HepG2 (cell line): ENCODE results near the gene CYP4F12. TPM values are rescaled to one million over a fixed set of nuclear protein-coding genes. Genes with fewer than 3 reads are reported as not detected.
A peak's percentile ranks its signal among the peaks of the same experiment; 100 is the strongest.

Experiments
- BCLAF1 ChIP-seq: fragments of 450-650 bp; IDR thresholded peaks from 2 replicates; pipeline ENCODE4 v1.6.1; 2017; ENCODE audit warnings: mild to moderate bottlenecking
- BRD4 ChIP-seq: sonication (generic); formaldehyde crosslinking; IDR thresholded peaks from 2 replicates; pipeline ENCODE4 v1.4.0; 2020; ENCODE audit warnings: missing genetic modification reagents
- CEBPG ChIP-seq: IDR thresholded peaks from 2 replicates; pipeline ENCODE4 v1.6.1; 2016
- EP300 ChIP-seq, 3 experiments: sonication (generic) in 1 of 3; formaldehyde crosslinking in 1 of 3; IDR thresholded peaks; 2 replicates each; pipeline versions ENCODE4 v1.5.1 to v1.6.1; 2011 to 2020; ENCODE audit warnings: low read depth in 2 of 3, low read length in 2 of 3, borderline replicate concordance in 1 of 3, improper control_type of control experiment in 1 of 3, mild to moderate bottlenecking in 1 of 3, missing genetic modification reagents in 1 of 3, moderate library complexity in 1 of 3
- GFI1 ChIP-seq: sonication (generic); formaldehyde crosslinking; IDR thresholded peaks from 2 replicates; pipeline ENCODE4 v1.5.0; 2020; ENCODE audit warnings: missing genetic modification reagents, mild to moderate bottlenecking, borderline replicate concordance
- GPN1 ChIP-seq: sonication (generic); formaldehyde crosslinking; IDR thresholded peaks from 2 replicates; pipeline ENCODE4 v1.5.1; 2020; ENCODE audit warnings: missing genetic modification reagents, borderline replicate concordance
- HNF1B ChIP-seq: sonication (generic); formaldehyde crosslinking; IDR thresholded peaks from 2 replicates; pipeline ENCODE4 v1.5.1; 2020; ENCODE audit warnings: mild to moderate bottlenecking, moderate library complexity, missing genetic modification reagents
- HNF4G ChIP-seq, 2 experiments: sonication (generic) in 1 of 2; formaldehyde crosslinking in 1 of 2; IDR thresholded peaks; 2 replicates each; pipeline versions ENCODE4 v1.4.0 to v1.6.1; 2011 to 2020; ENCODE audit warnings: borderline replicate concordance in 2 of 2, low read depth in 2 of 2, mild to moderate bottlenecking in 2 of 2, low read length in 1 of 2, missing genetic modification reagents in 1 of 2, moderate library complexity in 1 of 2
- JUN ChIP-seq: sonication (generic); formaldehyde crosslinking; IDR thresholded peaks from 2 replicates; pipeline ENCODE4 v1.4.0; 2020; ENCODE audit warnings: mild to moderate bottlenecking, missing genetic modification reagents
- KDM3A ChIP-seq: IDR thresholded peaks from 2 replicates; pipeline ENCODE4 v1.6.1; 2018; ENCODE audit warnings: low read depth, missing compliant biosample characterization
- KMT2B ChIP-seq: IDR thresholded peaks from 2 replicates; pipeline ENCODE4 v1.6.1; 2016; ENCODE audit warnings: missing genetic modification reagents, missing compliant biosample characterization
- MEF2D ChIP-seq: sonication (generic); formaldehyde crosslinking; IDR thresholded peaks from 2 replicates; pipeline ENCODE4 v1.5.1; 2020; ENCODE audit warnings: mild to moderate bottlenecking, missing genetic modification reagents
- MIER2 ChIP-seq: IDR thresholded peaks from 2 replicates; pipeline ENCODE4 v1.6.1; 2016; ENCODE audit warnings: missing biosample characterization, missing genetic modification reagents
- MLX ChIP-seq: IDR thresholded peaks from 2 replicates; pipeline ENCODE4 v1.6.1; 2016
- MTA3 ChIP-seq: sonication (generic); formaldehyde crosslinking; IDR thresholded peaks from 2 replicates; pipeline ENCODE4 v1.4.0; 2020; ENCODE audit warnings: missing genetic modification reagents
- NR2F1 ChIP-seq, 2 experiments: fragments of 450-650 bp in 1 of 2; formaldehyde crosslinking in 1 of 2; IDR thresholded peaks; 2 replicates each; pipeline versions ENCODE4 v1.5.0 to v1.6.1; 2016 to 2020; ENCODE audit warnings: mild to moderate bottlenecking in 1 of 2, missing compliant biosample characterization in 1 of 2, missing genetic modification reagents in 1 of 2, moderate library complexity in 1 of 2
- REPIN1 ChIP-seq: sonication (generic); formaldehyde crosslinking; IDR thresholded peaks from 2 replicates; pipeline ENCODE4 v1.8.0; 2022; ENCODE audit warnings: missing genetic modification reagents, low read depth, mild to moderate bottlenecking, borderline replicate concordance
- SALL1 ChIP-seq: sonication (generic); formaldehyde crosslinking; IDR thresholded peaks from 2 replicates; pipeline ENCODE4 v1.8.0; 2022; ENCODE audit warnings: mild to moderate bottlenecking, missing genetic modification reagents
- ZNF292 ChIP-seq: sonication (generic); formaldehyde crosslinking; IDR thresholded peaks from 2 replicates; pipeline ENCODE4 v1.8.1; 2022; ENCODE audit warnings: mild to moderate bottlenecking, low read depth, missing genetic modification reagents, borderline replicate concordance
- ZNF382 ChIP-seq: sonication (generic); formaldehyde crosslinking; IDR thresholded peaks from 2 replicates; pipeline ENCODE4 v1.5.0; 2020; ENCODE audit warnings: missing genetic modification reagents, mild to moderate bottlenecking, borderline replicate concordance
- polyA plus RNA-seq, 8 experiments: library from polyadenylated mRNA; depleted of rRNA in 3 of 8; stranded (reverse) in 7 of 8; unstranded in 1 of 8; fragments of >200 nt; fragmentation: Illumina TruSeq in 4 of 8; extraction: Trizol in 4 of 8; gene quantifications; 2 replicates each; pipeline versions ENCODE4 v1.2.1 to v1.2.3, GENCODE V29; 2011 to 2016; ENCODE audit warnings: low read depth in 4 of 8, missing spikeins in 1 of 8, mixed read lengths in 1 of 8; ENCODE audit not compliant: insufficient read depth in 1 of 8
- total RNA-seq, 5 experiments: library from RNA; depleted of rRNA; stranded (reverse); fragments of >200 nt; fragmentation: Illumina TruSeq; extraction: Trizol; gene quantifications; 2 replicates each; pipeline ENCODE4 v1.2.3, GENCODE V29; 2016; ENCODE audit warnings: low read depth in 1 of 5

Gene CYP4F12
- total and polyA plus RNA-seq, 2 of the 13 experiments (the other 11 are each of a cell fraction or from before 2014, with no cell fraction given) = 29.9 to 30.8 TPM

GRCh38 chr19:15680478-15681322 lies 7.8 kb downstream of the CYP4F12 start (continued):
- TF ChIP-seq HNF1B (CRISPR knock-in tag) (0 out of 2 replicates have a peak, but pooled peaks have one; percentile 21), EP300 (IDR thresholded peaks at IDR 0.05; ENCODE audit: low read depth in 2 of 2, low read length in 2 of 2) (peak; percentile 70 to 79; a peak in 3 of 4 replicates), EP300 (CRISPR knock-in tag; IDR thresholded peaks at IDR 0.05; ENCODE audit: borderline replicate concordance) (no peak; the same call in 1 of the 2 replicates), MTA3 (CRISPR knock-in tag) (no peak), MLX (CRISPR knock-in tag) (0 out of 2 replicates have a peak, but pooled peaks have one; percentile 34), GPN1 (CRISPR knock-in tag) (no peak), BCLAF1 (no peak), SALL1 (CRISPR knock-in tag) (peak; percentile 55), ZNF292 (CRISPR knock-in tag) (0 out of 2 replicates have a peak, but pooled peaks have one; percentile 28), GFI1 (CRISPR knock-in tag) (0 out of 2 replicates have a peak, but pooled peaks have one; percentile 18), CEBPG (peak; percentile 89), BRD4 (CRISPR knock-in tag) (no peak), KMT2B (CRISPR knock-in tag) (no peak), MIER2 (CRISPR knock-in tag) (peak; percentile 82), ZNF382 (CRISPR knock-in tag) (no peak), REPIN1 (CRISPR knock-in tag) (0 out of 2 replicates have a peak, but pooled peaks have one; percentile 29), NR2F1 (CRISPR knock-in tag; IDR thresholded peaks at IDR 0.05) (0 out of 4 replicates have a peak, but pooled peaks of 1 of the 2 experiments have one; percentile 50), MEF2D (CRISPR knock-in tag) (0 out of 2 replicates have a peak, but pooled peaks have one; percentile 61), KDM3A (0 out of 2 replicates have a peak, but pooled peaks have one; percentile 31), HNF4G (IDR thresholded peaks at IDR 0.05; ENCODE audit: borderline replicate concordance, low read depth, low read length) (peak; percentile 95), HNF4G (CRISPR knock-in tag; IDR thresholded peaks at IDR 0.05; ENCODE audit: borderline replicate concordance, low read depth) (peak; percentile 88), JUN (CRISPR knock-in tag) (0 out of 2 replicates have a peak, but pooled peaks have one; percentile 58)
